Amniotic stem cell (primary cell): ENCODE results near the gene PLEKHF1.
"Not testable (repeated sequence)": the region's sequence is repeated elsewhere in the genome, so short reads cannot be mapped to it uniquely, and the experiment has no call there.

ENCODE experiments used
- DNase-seq: peaks from one replicate; lab custom pipeline; 2025; lab: John Stamatoyannopoulos, UW

PLEKHF1 gene

DNA sequence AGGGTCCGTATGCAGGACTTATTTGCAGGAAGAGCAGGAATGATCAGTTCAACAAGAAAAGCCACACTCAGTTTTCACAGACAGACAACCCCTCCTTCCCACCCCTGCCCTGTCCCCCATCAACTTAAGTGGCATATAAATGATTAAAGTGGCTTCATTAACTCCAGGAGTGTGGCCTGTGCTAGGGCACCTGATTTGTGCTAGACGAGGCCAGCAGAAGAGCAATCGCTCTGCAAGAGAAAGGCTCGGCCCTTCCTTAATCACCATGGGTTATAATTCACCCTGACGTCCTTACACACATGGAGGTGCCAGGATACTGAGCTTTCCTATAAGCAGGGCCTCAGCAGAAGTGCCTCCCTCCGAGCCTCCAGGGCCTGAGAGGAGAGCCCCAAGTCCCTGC is 35.2 kb downstream of the PLEKHF1 start:
- DNase-seq, result no peak

DNA sequence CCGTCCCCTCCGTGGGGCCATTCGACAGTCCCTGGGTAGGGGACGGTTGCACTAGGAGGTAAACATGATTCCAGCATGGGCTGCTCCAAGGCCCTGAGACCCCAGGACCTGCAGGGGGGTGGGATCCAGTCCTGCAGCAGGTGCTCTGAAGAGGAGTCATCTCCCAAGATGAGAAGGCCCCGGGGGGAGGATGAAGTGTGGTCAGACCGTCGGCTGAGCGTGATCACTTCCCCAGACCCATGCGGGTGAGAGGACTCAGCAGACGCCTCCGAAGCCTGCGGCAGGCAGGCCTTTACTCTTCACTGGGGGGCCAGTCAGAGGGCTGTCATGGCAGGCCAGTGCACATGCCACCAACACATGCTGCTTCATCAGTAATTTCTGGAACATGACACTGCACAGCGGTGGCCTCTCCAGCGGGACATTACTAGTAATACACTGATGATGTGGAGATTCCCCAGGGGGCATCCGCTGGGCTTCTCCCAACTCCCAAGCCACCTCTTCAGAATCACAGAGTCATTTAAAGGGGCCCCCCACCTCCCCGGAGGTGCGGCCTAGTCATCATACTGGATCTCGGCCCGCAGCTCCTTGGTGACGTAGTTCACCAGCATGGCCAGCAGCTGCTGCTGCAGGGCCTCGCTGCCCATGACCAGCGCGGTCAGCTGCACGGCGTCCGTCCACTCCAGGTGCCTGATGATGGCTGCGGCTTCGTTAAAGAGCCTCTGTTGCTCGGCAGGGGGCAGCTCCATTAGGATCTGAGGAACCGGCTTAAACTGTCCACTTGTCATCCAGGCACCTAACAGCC is 37.1 kb downstream of the PLEKHF1 start:
- DNase-seq, result no peak

DNA sequence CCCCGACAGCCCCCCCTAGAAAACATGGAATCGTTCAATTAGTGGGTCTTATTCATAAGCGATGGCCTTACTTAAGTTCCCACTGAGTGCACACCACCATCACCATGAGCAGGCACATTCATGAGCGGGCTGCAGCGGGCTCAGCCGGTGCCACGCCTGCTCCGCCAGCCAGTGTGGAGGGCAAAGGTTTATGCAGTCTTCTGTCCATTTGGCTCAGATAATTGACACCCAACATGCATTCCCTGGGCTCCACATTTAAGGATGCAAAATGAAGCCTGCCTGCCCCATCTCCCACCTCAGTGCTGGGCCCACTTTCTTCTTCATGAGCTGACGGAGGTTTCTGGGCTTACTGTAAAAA is 37.7 kb downstream of the PLEKHF1 start:
- no peak for DNase-seq

DNA sequence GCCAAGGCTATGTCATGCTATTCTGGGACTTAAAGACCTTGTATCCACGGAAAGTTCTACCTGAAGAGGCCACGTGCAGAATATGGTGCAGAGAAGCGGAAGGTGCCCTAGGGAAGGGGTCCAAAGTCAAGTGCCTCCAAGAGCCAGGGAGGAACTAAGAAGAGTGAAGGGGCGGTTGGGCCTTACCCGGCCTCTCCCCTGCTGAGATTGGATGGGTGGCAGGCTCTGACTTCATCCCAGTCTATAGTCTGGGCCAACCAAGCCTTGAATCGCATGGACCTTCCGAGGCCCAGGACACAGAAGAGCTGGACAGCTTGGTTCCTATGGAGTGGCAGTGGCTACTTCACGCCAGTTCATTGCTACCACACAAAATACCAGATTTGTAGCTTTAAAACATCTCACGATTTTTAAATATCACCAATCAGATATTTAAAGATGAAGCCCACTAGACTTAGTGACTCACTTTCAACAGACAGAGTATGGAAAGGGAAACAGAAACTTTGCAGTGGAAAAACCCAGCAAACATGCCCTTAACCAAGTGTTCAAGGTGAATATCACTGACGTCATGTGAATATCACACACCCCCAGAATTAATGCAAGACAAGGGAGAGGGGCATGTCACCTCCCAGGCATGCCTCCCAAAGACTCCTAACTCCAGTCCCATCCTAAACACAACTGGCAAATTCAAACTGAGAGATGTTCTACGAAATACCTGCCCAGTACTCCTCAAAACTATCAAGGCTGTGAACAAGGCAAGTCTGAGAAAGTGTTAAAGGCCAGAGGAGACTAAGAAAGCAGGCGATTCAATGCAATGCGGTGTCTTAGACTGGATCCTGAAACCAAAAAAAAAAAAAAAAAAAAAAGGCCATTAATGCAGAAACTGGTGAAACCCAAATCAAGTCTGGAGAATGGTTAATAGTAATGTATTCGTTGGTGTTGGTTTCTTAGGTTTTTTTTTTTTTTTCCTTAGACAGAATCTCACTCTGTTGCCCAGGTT is 39.6 kb downstream of the PLEKHF1 start:
- no peak for DNase-seq

DNA sequence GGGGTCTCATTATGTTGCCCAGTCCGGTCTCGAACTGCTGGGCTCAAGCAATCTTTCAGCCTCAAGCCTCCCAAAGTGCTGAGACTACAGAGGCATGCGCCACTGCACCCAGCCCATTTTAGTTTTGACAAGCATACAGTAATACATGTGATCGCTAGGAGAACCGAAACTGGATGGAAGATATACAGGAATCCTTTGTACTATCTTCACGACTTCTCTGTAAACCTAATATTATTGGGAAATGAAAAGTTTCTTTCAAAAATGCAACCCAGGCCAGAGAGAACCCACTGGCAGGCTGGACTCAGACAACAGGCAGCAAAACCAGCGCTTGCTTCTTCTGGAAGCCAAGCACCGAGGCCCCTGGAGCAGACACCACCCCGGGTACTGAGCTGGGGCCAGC is 40.4 kb downstream of the PLEKHF1 start:
- DNase-seq, result no peak

DNA sequence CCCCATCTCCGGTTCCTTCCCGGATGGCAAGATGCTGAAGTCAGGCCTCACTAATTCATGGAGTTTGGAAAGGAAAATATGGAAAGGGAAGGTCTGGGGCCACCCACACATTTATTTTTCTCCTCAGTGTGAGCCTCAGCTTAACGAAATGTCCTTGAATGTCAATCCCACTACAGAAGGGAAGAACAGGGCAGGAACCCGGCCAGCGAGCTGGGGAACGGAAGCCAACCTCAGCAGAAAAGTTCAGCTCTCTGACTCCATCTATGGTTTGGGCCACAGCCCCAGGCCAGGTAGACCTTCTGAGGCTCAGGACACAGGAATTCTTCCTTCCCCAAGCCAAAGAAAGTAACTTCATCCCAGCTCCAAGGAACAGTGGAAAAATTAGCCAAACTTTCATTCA is 41.4 kb downstream of the PLEKHF1 start:
- no peak for DNase-seq

DNA sequence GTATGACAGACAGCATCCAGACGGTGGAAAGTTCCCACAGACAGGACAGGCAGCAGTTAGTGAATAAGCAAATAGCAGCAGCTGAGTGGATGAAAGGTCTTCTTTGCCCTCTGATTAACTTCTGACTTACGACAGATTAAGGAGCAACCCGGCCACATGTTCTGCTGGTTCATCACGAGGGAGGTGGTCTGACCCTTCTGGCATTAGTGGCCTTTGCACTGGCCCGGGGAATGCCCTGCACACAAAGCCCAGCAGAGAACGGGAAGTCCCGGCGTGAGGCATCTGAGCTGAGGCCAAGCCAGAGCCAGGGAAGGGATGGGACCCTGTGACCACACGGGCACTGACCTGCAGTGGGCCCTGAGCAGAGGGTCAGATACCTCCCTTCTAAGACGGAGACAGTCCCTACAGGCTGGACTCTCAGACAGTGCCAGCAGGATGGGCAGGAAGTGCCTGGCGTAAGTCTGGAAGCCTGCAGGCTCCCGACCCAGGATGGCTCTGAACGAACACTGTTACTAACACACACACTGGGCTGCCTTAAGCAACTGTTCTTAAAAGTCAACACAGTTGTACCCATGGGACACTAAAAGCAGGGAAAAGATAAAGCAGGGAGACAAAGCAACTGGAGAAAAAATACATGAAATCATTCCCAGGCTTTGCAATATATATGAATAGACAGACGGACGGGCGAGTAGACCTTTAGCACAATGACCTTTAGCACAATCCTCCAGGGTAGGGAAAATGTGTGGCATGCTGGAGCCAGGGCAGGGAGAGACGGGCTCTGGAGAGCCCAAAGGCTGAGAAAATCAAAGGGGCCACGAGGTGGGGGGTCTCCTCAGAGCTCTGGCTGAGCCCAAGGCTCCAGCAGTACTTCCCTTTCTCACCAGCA is 43.5 kb downstream of the PLEKHF1 start:
- no peak for DNase-seq

DNA sequence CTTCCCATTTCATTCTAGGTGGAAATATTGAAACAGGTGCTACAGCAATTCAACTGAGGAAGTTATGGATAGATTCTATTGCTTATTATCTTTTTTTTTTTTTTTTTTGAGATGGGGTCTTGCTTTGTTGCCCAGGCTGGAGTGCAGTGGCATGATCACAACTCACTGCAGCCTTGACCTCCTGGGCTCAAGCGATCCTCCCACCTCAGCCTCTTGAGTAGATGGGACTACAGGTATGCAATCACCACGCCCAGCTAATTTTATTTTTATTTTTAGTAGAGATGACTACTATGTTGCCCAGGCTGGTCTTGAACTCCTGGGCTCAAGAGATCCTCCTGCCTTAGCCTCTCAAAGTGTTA is 44.2 kb downstream of the PLEKHF1 start:
- DNase-seq, result not testable (repeated sequence)

DNA sequence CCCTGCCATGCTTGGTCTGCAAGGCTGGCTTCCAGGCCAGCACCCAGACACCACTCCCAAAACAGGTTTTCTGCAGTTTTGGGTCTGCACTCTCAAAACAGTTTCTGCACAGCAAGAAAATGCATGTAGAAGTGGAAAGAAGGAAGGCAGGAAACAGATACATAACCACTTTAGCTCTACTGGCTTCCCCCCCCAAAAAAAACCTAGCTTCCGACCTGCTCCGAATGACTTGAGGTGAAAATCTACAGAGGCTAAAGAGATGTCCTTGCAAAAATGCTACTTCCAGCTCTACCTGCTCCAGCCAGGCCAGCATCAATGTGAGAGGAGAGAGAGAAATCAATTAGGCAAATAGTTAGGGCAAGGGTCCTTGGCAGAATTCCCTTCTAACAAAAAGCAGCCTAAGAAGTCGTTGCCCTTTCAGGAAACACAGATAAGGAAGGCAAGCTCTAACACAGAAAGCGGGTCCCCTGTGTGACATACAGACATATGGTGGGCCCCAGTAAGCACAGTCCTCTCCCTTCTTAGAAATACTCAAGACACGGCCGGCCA is 46.4 kb downstream of the PLEKHF1 start:
- no peak for DNase-seq

DNA sequence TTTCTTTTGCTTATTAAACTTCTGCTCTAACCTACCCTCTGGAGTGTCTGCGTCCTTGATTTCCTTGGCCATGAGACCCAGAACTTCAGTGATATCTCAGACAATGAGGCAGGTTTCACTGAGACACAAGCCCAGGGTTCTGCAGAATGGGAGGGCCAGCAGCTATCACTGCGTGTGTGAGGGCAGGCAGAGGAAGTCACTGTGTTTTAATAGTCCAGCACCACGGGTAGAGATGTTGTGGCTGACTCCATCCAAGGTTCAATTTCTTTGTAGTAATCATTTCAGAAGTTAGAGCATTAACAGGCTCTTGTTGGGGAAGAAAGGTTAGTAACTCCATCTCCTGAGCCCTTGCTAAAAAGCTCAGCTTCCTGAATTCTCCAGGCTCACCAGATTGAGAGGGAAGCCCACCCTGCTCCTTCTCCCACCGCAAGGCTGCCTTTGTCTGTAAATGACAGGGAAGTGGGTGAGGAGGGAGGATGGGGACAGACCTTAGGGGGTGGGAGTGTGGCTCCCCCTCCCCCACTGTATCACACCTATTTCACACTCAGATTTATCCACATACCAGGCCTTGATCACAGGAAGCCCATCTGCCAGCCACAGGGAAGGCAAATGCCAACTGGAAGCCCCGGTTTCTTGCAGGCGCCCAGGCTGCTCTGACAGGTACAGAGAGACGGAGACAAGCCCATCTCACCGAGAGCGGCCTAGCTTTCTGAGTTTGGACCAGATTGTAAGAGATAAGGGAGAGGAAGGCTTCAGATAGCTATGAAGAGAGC is 47.7 kb downstream of the PLEKHF1 start:
- DNase-seq, result no peak

DNA sequence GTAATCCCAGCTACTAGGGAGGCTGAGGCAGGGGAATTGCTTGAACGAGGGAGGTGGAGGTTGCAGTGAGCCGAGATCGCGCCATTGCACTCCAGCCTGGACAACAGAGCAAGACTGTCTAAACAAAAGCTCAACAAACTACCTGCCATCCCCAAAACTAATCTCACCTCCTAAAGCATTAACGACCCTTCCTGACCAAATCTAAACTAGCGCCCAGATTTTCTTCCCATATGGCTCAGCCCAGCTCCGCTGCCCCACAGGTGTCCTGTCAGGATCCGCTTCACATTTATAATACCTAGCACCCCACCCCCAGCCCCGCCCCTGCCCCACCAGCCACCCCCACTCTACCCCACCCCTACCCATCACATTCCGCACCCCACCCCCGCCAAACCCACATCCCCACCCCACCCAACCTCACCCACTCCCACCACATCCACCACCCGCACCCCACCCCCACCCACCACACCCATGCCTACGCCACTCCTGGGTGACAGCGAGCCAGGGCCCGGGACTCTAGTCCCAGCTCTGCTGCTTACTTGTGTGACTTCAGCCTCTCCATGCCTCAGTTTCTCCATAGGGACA is 49.2 kb downstream of the PLEKHF1 start:
- DNase-seq, result no peak

DNA sequence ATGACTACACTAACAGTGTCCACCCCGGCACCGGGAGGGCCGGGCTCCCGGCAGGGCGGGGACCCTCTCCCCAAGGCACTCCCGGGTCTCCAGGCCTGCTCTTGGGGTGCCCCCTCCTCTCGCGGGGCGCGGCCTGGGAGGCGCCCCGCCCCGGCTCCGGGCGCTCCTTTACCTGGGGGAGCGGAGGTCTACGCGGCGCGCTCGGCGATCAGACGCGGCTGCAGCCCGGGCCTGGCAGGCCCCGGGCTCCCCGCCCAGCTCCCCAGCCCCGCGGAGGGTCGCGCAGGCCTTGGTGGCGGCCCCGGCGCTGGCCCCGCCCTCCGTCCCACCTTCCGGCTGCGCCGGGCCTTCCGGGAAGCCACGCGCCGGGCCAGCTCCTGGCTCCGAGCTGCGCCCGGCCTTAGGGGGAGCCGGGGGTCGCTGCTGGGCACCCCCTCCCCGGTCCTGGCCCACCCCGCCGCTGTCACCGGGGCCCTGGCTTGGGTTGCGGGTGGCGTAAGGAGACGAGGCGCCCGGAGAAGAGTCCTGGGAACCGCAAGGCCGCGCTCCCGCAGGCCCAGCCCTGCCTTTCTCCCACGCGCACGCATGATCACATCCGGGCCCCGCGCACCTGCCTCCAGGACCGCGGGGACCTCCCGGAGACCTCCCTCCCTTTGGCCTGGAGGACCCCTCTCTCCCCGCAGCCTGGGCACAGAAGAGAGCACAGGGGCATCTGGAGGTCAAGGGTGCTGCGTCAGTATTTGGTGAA is 49.9 kb downstream of the PLEKHF1 start, which contains the start of gene C19orf12:
Gene C19orf12, minus strand, starts transcription at position 309 of the 748 bp plus-strand sequence. CDS start 6,848 bp downstream, outside the sequence.
- no peak for DNase-seq

DNA sequence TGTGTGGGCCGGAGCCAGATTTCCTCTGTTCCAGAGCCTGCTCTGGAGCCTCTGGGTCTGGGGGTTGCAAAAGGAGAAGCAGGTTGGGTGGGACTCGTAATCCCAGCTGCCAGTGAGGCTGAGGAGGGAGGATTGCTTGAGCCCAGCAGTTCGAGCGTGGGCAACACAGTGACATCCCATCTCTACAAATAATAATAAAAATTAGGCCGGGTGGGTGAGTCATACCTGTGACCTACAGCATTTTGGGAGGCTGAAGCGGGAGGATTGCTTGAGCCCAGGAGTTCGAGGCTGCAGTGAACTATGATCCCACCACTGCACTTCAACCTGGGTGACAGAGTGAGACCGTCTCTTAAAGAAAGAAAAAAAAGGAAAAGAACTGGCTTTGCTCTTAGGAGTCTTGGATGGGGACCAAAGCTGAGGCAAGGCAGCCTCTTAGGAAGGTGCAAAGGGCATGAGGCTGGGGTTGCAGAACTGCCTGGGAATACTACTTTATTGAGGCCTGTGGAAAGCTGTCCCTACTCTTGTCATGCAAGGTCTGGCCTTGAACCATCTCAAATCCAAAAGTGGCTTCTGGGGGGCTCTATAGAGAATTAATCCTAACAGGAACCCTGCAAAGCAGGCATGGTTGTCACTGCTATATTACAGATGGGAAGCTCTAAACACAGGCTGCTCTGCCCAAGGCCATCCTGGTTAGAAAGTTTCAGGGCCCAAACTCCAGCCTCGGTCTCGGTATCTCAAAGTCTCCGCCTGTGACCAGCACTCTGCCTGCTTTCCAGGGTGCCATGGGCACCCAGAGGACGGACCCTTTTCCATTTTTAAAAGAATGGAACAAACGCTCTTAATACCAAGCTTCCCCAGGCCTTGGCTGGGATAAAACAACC is 50.7 kb downstream of the PLEKHF1 start:
- DNase-seq, result no peak

DNA sequence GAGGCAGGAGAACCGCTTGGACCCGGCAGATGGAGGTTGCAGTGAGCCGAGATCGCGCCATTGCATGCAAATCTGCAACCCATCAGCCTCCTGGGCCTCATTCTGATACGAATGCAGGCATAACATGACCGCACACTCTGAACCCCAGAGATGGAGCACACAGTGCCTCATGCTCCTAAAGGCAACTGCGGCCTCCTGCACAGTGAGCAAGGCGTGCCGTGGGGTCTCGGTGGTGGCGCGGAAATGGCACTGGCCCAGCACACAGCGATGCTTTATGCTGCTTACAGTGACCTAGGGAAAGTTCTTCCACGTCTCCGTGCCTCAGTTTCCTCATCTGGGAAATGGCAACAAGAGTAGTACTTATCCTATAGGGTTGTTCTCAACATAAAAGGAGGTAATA is 51.8 kb downstream of the PLEKHF1 start:
- DNase-seq, result no peak

DNA sequence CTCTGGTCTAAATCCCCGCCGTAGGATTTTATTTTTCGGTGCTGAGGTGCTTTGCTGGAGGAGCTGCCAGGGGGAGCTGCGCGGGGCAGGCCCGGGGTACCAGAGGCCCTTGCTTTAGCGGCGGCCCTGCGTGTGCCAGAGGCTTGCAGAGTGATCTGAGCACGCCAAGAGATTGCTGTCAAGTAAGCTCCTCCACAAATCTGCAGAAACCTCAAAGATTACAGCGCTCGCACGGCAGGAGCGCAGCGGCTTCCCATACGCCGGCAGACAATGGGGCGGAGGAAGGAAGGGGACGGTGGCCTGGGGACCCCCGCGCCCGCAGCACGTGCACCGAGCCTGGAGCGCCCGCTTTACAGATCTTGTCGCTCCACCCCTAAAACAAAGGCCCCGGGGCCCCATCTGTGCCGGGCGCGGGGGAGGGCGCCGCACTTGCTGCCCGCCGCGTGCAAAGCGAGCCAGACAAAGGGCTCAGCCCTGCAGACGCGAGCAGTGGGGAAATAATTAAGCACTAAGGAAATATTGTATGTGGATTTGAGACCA is 58.9 kb downstream of the PLEKHF1 start:
- DNase-seq, result no peak

DNA sequence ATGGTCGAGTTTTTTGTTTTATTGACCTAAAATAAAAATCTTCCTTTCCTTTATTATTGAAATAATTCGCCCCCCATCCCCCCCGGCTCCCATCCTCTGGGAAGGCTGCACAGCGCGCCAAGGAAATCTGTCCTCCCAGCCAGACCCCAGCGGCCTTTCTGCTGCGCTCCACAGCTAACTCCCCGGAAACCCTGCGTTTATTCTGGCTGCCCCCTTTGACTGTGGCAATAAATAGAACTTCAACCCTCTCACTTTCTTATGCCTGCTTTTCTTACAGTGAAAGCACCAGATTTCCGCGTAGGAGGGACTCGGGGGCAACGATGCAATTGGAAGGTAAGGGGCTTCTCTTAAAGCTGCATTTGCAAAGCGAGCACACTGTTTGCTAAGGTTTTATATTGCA is 59.5 kb downstream of the PLEKHF1 start:
- no peak for DNase-seq
